Measurements from ENCODE around the gene HK3. TPM values are rescaled to one million over a fixed set of nuclear protein-coding genes. Genes with fewer than 3 reads are reported as not detected.

HK3 gene
- total and polyA plus RNA-seq, 2 of the 8 experiments (the other 6 are each of a cell fraction or from before 2014, with no cell fraction given) = not detected

- no peak for TF ChIP-seq ATF2 (IDR thresholded peaks at IDR 0.05; ENCODE audit: low read length)
Measured at GRCh38 chr5:176833286-176833685, 65.9 kb downstream of the HK3 start (continued).

All from H1 (cell line).